ENCODE measurements around the gene CEP85L. TPM values are rescaled to one million over a fixed set of nuclear protein-coding genes. Genes with fewer than 3 reads are reported as not detected.

CEP85L gene
- total and polyA plus RNA-seq, 2 donors (not counting 1 experiment from before 2014, with no cell fraction given), result 7.3 to 22.0 TPM

DNA sequence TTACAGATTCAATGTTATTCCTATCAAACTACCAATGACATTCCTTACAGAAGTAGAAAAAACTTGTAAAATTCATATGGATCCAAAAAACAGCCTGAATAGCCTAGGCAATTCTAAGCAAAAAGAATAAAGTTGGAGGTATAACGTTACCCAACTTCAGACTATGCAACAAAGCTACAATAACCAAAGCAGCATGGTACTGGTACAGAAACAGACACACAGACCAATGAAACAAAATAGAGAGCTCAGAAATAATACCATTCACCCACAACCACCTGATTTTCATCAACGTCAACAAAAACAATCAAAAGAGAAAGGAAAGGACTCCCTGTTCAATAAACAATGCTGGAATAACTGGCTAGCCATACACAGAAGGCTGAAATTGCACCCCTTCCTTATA lies 120.4 kb downstream of the CEP85L start:
- H3K27ac ChIP-seq (ENCODE audit: insufficient read depth, low read length), result no peak overlapping the region
- no peak overlapping the region for H3K4me3 ChIP-seq (replicated peaks in 1 of 4; ENCODE audit: control extremely low read depth in 1 of 4, insufficient read depth in 1 of 4, low read depth in 3 of 4, low read length in 4 of 4)
- peaks cover 15% of the 10 kb centered on the region for H3K79me2 ChIP-seq (ENCODE audit: control insufficient read depth, insufficient read depth, low read length)
- H4K20me1 ChIP-seq (ENCODE audit: control insufficient read depth, extremely low read depth, insufficient read depth, low read length), result no peaks in the 10 kb centered on the region
- no peaks in the 10 kb centered on the region for H3K27me3 ChIP-seq (ENCODE audit: control insufficient read depth, insufficient read depth, low read length)
- no peak for DNase-seq (ENCODE audit: low read depth in 2 of 2)
- no peak overlapping the region for H3K9ac ChIP-seq (ENCODE audit: insufficient read depth, low read length)
- no peak overlapping the region for H3K4me2 ChIP-seq (ENCODE audit: extremely low read depth, insufficient read depth, low read length)
- no peak overlapping the region for H2AFZ ChIP-seq (ENCODE audit: low read length)
- TF ChIP-seq EZH2 (IDR thresholded peaks at IDR 0.05; ENCODE audit: low read length, missing control alignments), result no peak
- TF ChIP-seq, protein P1, sequence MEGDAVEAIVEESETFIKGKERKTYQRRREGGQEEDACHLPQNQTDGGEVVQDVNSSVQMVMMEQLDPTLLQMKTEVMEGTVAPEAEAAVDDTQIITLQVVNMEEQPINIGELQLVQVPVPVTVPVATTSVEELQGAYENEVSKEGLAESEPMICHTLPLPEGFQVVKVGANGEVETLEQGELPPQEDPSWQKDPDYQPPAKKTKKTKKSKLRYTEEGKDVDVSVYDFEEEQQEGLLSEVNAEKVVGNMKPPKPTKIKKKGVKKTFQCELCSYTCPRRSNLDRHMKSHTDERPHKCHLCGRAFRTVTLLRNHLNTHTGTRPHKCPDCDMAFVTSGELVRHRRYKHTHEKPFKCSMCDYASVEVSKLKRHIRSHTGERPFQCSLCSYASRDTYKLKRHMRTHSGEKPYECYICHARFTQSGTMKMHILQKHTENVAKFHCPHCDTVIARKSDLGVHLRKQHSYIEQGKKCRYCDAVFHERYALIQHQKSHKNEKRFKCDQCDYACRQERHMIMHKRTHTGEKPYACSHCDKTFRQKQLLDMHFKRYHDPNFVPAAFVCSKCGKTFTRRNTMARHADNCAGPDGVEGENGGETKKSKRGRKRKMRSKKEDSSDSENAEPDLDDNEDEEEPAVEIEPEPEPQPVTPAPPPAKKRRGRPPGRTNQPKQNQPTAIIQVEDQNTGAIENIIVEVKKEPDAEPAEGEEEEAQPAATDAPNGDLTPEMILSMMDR (conservative IDR thresholded peaks at IDR 0.05 in 1 of 2, IDR thresholded peaks at IDR 0.05 in 1 of 2; ENCODE audit: low read depth in 1 of 2, low read length in 2 of 2), result no peak
- no peaks in the 10 kb centered on the region for H3K9me3 ChIP-seq (ENCODE audit: control insufficient read depth, insufficient read depth, low read depth, low read length)
- no peaks in the 10 kb centered on the region for H3K4me1 ChIP-seq (ENCODE audit: control insufficient read depth, extremely low read depth, insufficient read depth, low read length)
- H3K36me3 ChIP-seq (ENCODE audit: control insufficient read depth, insufficient read depth, low read length), result no peaks in the 10 kb centered on the region

DNA sequence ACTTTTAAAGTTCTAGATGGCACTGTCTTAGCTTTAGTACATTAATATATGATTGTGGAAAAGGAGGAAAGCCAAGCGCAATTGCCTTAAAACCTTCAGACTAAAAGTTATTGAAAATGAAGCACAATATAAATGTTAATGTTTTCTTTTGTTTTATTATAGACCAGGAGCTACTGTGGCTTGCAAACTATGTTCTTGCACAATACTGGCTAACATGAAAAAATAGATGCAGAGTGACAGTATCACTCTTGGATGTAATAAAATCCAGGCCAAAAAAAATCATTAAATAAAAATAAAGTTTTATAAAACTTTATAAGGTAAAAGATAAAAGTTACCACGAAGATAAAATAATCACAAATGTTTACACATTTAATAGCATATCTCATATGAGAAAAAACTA lies 121.6 kb downstream of the CEP85L start:
- H3K36me3 ChIP-seq (ENCODE audit: control insufficient read depth, insufficient read depth, low read length), result no peaks in the 10 kb centered on the region
- no peaks in the 10 kb centered on the region for H3K4me1 ChIP-seq (ENCODE audit: control insufficient read depth, extremely low read depth, insufficient read depth, low read length)
- H3K27me3 ChIP-seq (ENCODE audit: control insufficient read depth, insufficient read depth, low read length), result no peaks in the 10 kb centered on the region
- no peak overlapping the region for H3K4me3 ChIP-seq (replicated peaks in 1 of 4; ENCODE audit: control extremely low read depth in 1 of 4, insufficient read depth in 1 of 4, low read depth in 3 of 4, low read length in 4 of 4)
- H2AFZ ChIP-seq (ENCODE audit: low read length), result no peak overlapping the region
- no peak for DNase-seq (ENCODE audit: low read depth in 2 of 2)
- no peak overlapping the region for H3K27ac ChIP-seq (ENCODE audit: insufficient read depth, low read length)
- no peak for TF ChIP-seq EZH2 (IDR thresholded peaks at IDR 0.05; ENCODE audit: low read length, missing control alignments)
- TF ChIP-seq, protein P1 (conservative IDR thresholded peaks at IDR 0.05 in 1 of 2, IDR thresholded peaks at IDR 0.05 in 1 of 2; ENCODE audit: low read depth in 1 of 2, low read length in 2 of 2), result no peak
- H3K9me3 ChIP-seq (ENCODE audit: control insufficient read depth, insufficient read depth, low read depth, low read length), result no peaks in the 10 kb centered on the region
- H4K20me1 ChIP-seq (ENCODE audit: control insufficient read depth, extremely low read depth, insufficient read depth, low read length), result no peaks in the 10 kb centered on the region
- H3K79me2 ChIP-seq (ENCODE audit: control insufficient read depth, insufficient read depth, low read length), result peaks cover 15% of the 10 kb centered on the region
- H3K9ac ChIP-seq (ENCODE audit: insufficient read depth, low read length), result no peak overlapping the region
- H3K4me2 ChIP-seq (ENCODE audit: extremely low read depth, insufficient read depth, low read length), result no peak overlapping the region

DNA sequence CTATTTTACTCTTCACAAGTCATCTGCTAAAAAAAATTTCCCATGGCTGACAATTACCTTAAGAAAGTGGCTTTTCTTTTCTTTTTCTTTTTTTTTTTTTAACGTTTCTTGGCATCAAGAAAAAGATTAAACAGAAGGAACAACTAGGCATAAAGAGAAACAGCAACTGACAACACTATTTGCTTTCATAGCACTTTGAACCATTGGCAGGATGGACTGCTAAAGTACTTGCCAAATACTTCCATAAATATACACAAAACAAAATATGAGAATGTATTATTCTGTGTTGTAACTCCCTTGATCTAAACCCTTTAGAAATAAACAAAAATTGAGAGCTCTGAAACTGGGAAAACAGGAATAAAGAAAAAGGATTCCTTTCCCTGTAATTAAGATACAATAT lies 123.3 kb downstream of the CEP85L start:
- H3K4me2 ChIP-seq (ENCODE audit: extremely low read depth, insufficient read depth, low read length), result no peak overlapping the region
- TF ChIP-seq EZH2 (IDR thresholded peaks at IDR 0.05; ENCODE audit: low read length, missing control alignments), result no peak
- TF ChIP-seq, protein P1 (conservative IDR thresholded peaks at IDR 0.05 in 1 of 2, IDR thresholded peaks at IDR 0.05 in 1 of 2; ENCODE audit: low read depth in 1 of 2, low read length in 2 of 2), result no peak
- peak in 1 of 2 donors; percentile 55 for DNase-seq (ENCODE audit: low read depth in 2 of 2)
- H3K36me3 ChIP-seq (ENCODE audit: control insufficient read depth, insufficient read depth, low read length), result no peaks in the 10 kb centered on the region
- peaks cover 15% of the 10 kb centered on the region for H3K79me2 ChIP-seq (ENCODE audit: control insufficient read depth, insufficient read depth, low read length)
- no peaks in the 10 kb centered on the region for H4K20me1 ChIP-seq (ENCODE audit: control insufficient read depth, extremely low read depth, insufficient read depth, low read length)
- H3K27me3 ChIP-seq (ENCODE audit: control insufficient read depth, insufficient read depth, low read length), result no peaks in the 10 kb centered on the region
- H3K4me1 ChIP-seq (ENCODE audit: control insufficient read depth, extremely low read depth, insufficient read depth, low read length), result no peaks in the 10 kb centered on the region
- no peak overlapping the region for H2AFZ ChIP-seq (ENCODE audit: low read length)
- H3K9me3 ChIP-seq (ENCODE audit: control insufficient read depth, insufficient read depth, low read depth, low read length), result no peaks in the 10 kb centered on the region
- H3K27ac ChIP-seq (ENCODE audit: insufficient read depth, low read length), result no peak overlapping the region
- H3K9ac ChIP-seq (ENCODE audit: insufficient read depth, low read length), result no peak overlapping the region
- no peak overlapping the region for H3K4me3 ChIP-seq (replicated peaks in 1 of 4; ENCODE audit: control extremely low read depth in 1 of 4, insufficient read depth in 1 of 4, low read depth in 3 of 4, low read length in 4 of 4)

Measured in fibroblast of lung (primary cell).